ENCODE measurements around the gene ABHD17A. TPM values are rescaled to one million over a fixed set of nuclear protein-coding genes. Genes with fewer than 3 reads are reported as not detected.
"Not testable (repeated sequence)": the region's sequence is repeated elsewhere in the genome, so short reads cannot be mapped to it uniquely, and the experiment has no call there.

ABHD17A gene
- polyA plus RNA-seq (2011; rRNA removed) (30.8 and 54.5 TPM in 2 replicates), polyA minus RNA-seq (2011; rRNA and poly(A)+ RNA removed) (8.1 TPM in 2 replicates)

- H3K27me3 ChIP-seq (ENCODE audit: control insufficient read depth, insufficient read depth, low read length); H3K9me3 ChIP-seq (ENCODE audit: control insufficient read depth, insufficient read depth, low read length): not testable (repeated sequence)
- peak; percentile 72 for DNase-seq (ENCODE audit: low read depth, low spot score)
- CTCF ChIA-PET: interaction anchor here (0.6 to 1.4 kb wide), 3 partner anchors 12 to 21 kb away, joined by 4 read pairs; no protein-coding TSS in a partner anchor
- Histone ChIP-seq H3K27ac (ENCODE audit: low read depth, low read length) (peak within 1 kb of the TSS; percentile 31), H3K4me3 (ENCODE audit: low read depth, low read length) (peak within 1 kb of the TSS; percentile 86)
- POLR2A ChIA-PET: interaction anchor here (0.6 to 0.9 kb wide), 3 partner anchors 9 to 95 kb away, joined by 3 to 5 read pairs (median 4); no protein-coding TSS in a partner anchor
Observed at GRCh38 chr19:1885398-1886119, at the start of gene ABHD17A. TSS of gene ABHD17A (minus strand) at chr19:1885496. CDS start at chr19:1881566, 3,930 bp downstream.

- POLR2A ChIA-PET: no interaction called here
Observed at GRCh38 chr19:1933942-1934341, 48.6 kb upstream of the ABHD17A start.

GRCh38 chr19:1933244-1933643 is 47.9 kb upstream of the ABHD17A start:
- CTCF ChIA-PET: no interaction called here
- H3K27ac ChIP-seq (ENCODE audit: low read depth, low read length): no peak overlapping the region
- POLR2A ChIA-PET: no interaction called here
- DNase-seq (ENCODE audit: low read depth, low spot score): no peak
- peaks cover 4% of the 10 kb centered on the region for H3K27me3 ChIP-seq (ENCODE audit: control insufficient read depth, insufficient read depth, low read length)
- TF ChIP-seq CTCF (IDR thresholded peaks at IDR 0.05; ENCODE audit: low read depth, low read length): no peak
- H3K9me3 ChIP-seq (ENCODE audit: control insufficient read depth, insufficient read depth, low read length): peaks cover 22% of the 10 kb centered on the region
- no peak overlapping the region for H3K4me3 ChIP-seq (ENCODE audit: low read depth, low read length)

More at GRCh38 chr19:1933942-1934341, 48.6 kb upstream of the ABHD17A start:
- Histone ChIP-seq H3K27ac (ENCODE audit: low read depth, low read length) (no peak overlapping the region), H3K27me3 (ENCODE audit: control insufficient read depth, insufficient read depth, low read length) (peaks cover 4% of the 10 kb centered on the region), H3K4me3 (ENCODE audit: low read depth, low read length) (no peak overlapping the region), H3K9me3 (ENCODE audit: control insufficient read depth, insufficient read depth, low read length) (peaks cover 22% of the 10 kb centered on the region)
- CTCF ChIA-PET: no interaction called here
- DNase-seq (ENCODE audit: low read depth, low spot score): no peak
- no peak for TF ChIP-seq CTCF (IDR thresholded peaks at IDR 0.05; ENCODE audit: low read depth, low read length)

GRCh38 chr19:1932395-1932794 is 47.1 kb upstream of the ABHD17A start:
- ChIA-PET CTCF (no interaction called here), POLR2A (no interaction called here)
- peaks cover 4% of the 10 kb centered on the region for H3K27me3 ChIP-seq (ENCODE audit: control insufficient read depth, insufficient read depth, low read length)
- DNase-seq (ENCODE audit: low read depth, low spot score): no peak
- no peak overlapping the region for H3K4me3 ChIP-seq (ENCODE audit: low read depth, low read length)
- H3K9me3 ChIP-seq (ENCODE audit: control insufficient read depth, insufficient read depth, low read length): peaks cover 22% of the 10 kb centered on the region
- H3K27ac ChIP-seq (ENCODE audit: low read depth, low read length): no peak overlapping the region
- no peak for TF ChIP-seq CTCF (IDR thresholded peaks at IDR 0.05; ENCODE audit: low read depth, low read length)

GRCh38 chr19:1931445-1931844 is 46.1 kb upstream of the ABHD17A start:
- DNase-seq (ENCODE audit: low read depth, low spot score): no peak
- peaks cover 22% of the 10 kb centered on the region for H3K9me3 ChIP-seq (ENCODE audit: control insufficient read depth, insufficient read depth, low read length)
- no peak overlapping the region for H3K4me3 ChIP-seq (ENCODE audit: low read depth, low read length)
- peaks cover 4% of the 10 kb centered on the region for H3K27me3 ChIP-seq (ENCODE audit: control insufficient read depth, insufficient read depth, low read length)
- no peak for TF ChIP-seq CTCF (IDR thresholded peaks at IDR 0.05; ENCODE audit: low read depth, low read length)
- H3K27ac ChIP-seq (ENCODE audit: low read depth, low read length): no peak overlapping the region
- ChIA-PET CTCF (no interaction called here), POLR2A (no interaction called here)

All from AG04450 (cell line).